Activated naive CD8-positive, alpha-beta T cell treated with anti-CD3 and anti-CD28 coated beads for 36 hours (primary cell): ENCODE results near the gene FAM107B. TPM values are rescaled to one million over a fixed set of nuclear protein-coding genes. Genes with fewer than 3 reads are reported as not detected.

ENCODE experiments used
- DNase-seq: peaks from one replicate; pipeline ENCODE4 v3.0.0; 2021
- H3K27ac Mint-ChIP-seq: one replicate; pipeline ENCODE4 v1.8.0; 2022; ENCODE audit warnings: mild to moderate bottlenecking, moderate library complexity, mixed read lengths
- H3K27me3 Mint-ChIP-seq: one replicate; pipeline ENCODE4 v1.8.0; 2022; ENCODE audit warnings: mild to moderate bottlenecking, mixed read lengths
- H3K36me3 Mint-ChIP-seq: one replicate; pipeline ENCODE4 v1.8.0; 2021; ENCODE audit warnings: mild to moderate bottlenecking, mixed read lengths
- H3K4me1 Mint-ChIP-seq: one replicate; pipeline ENCODE4 v1.8.0; 2021; ENCODE audit warnings: mixed read lengths
- H3K4me3 Mint-ChIP-seq: one replicate; pipeline ENCODE4 v1.8.0; 2022; ENCODE audit warnings: mild to moderate bottlenecking, moderate library complexity, mixed read lengths
- H3K9me3 Mint-ChIP-seq: one replicate; pipeline ENCODE4 v1.8.0; 2022; ENCODE audit warnings: mixed read lengths
- total RNA-seq, 2 experiments: library from RNA; stranded (reverse); gene quantifications; one replicate each; pipeline ENCODE4 v1.2.3, GENCODE V29; 2021

Gene FAM107B
- total RNA-seq, 2 experiments from 2014 or later: 195 to 203 TPM

- Mint-ChIP-seq H3K4me3 (no peak overlapping the region), H3K36me3 (peaks cover 19% of the 10 kb centered on the region), H3K4me1 (peaks cover 55% of the 10 kb centered on the region), H3K27me3 (peaks cover 4% of the 10 kb centered on the region), H3K27ac (no peak overlapping the region), H3K9me3 (peaks cover 10% of the 10 kb centered on the region)
- DNase-seq: no peak
Measured at GRCh38 chr10:14606633-14607032, 168.1 kb downstream of the FAM107B start.

GRCh38 chr10:14605231-14605925 lies 169.3 kb downstream of the FAM107B start:
- Mint-ChIP-seq H3K27ac (peak overlapping the region; percentile 97), H3K36me3 (peaks cover 29% of the 10 kb centered on the region), H3K4me1 (peaks cover 58% of the 10 kb centered on the region), H3K4me3 (peak overlapping the region; percentile 93), H3K27me3 (peaks cover 4% of the 10 kb centered on the region), H3K9me3 (peaks cover 10% of the 10 kb centered on the region)
- peak; percentile 51 for DNase-seq

GRCh38 chr10:14604181-14605142 lies 170.2 kb downstream of the FAM107B start:
- peak; percentile 77 for DNase-seq
- Mint-ChIP-seq H3K4me1 (peaks cover 68% of the 10 kb centered on the region), H3K27ac (peak overlapping the region; percentile 97), H3K27me3 (peaks cover 4% of the 10 kb centered on the region), H3K9me3 (peaks cover 10% of the 10 kb centered on the region), H3K4me3 (peak overlapping the region; percentile 93), H3K36me3 (peaks cover 38% of the 10 kb centered on the region)

- Mint-ChIP-seq H3K4me1 (peaks cover 72% of the 10 kb centered on the region), H3K27me3 (peaks cover 4% of the 10 kb centered on the region), H3K9me3 (peaks cover 10% of the 10 kb centered on the region), H3K27ac (peak overlapping the region; percentile 96), H3K36me3 (peaks cover 47% of the 10 kb centered on the region), H3K4me3 (peak overlapping the region; percentile 96)
- DNase-seq: peak; percentile 40
Measured at GRCh38 chr10:14603534-14604102, 171.1 kb downstream of the FAM107B start.

GRCh38 chr10:14602807-14603533 lies 171.7 kb downstream of the FAM107B start:
- Mint-ChIP-seq H3K4me1 (peaks cover 74% of the 10 kb centered on the region), H3K27me3 (peaks cover 4% of the 10 kb centered on the region), H3K4me3 (peak overlapping the region; percentile 96), H3K27ac (peak overlapping the region; percentile 96), H3K36me3 (peaks cover 53% of the 10 kb centered on the region), H3K9me3 (peaks cover 10% of the 10 kb centered on the region)
- DNase-seq: no peak

- H3K9me3 Mint-ChIP-seq: peaks cover 10% of the 10 kb centered on the region
- peaks cover 4% of the 10 kb centered on the region for H3K27me3 Mint-ChIP-seq
- peak; percentile 68 for DNase-seq
- peak overlapping the region; percentile 96 for H3K27ac Mint-ChIP-seq
- H3K4me3 Mint-ChIP-seq: peak overlapping the region; percentile 96
- peaks cover 73% of the 10 kb centered on the region for H3K4me1 Mint-ChIP-seq
- peaks cover 62% of the 10 kb centered on the region for H3K36me3 Mint-ChIP-seq
Measured at GRCh38 chr10:14601872-14602725, 172.6 kb downstream of the FAM107B start.

- DNase-seq: no peak
- Mint-ChIP-seq H3K27ac (peak overlapping the region; percentile 96), H3K27me3 (peaks cover 4% of the 10 kb centered on the region), H3K36me3 (peaks cover 70% of the 10 kb centered on the region), H3K9me3 (peaks cover 7% of the 10 kb centered on the region), H3K4me1 (peaks cover 73% of the 10 kb centered on the region), H3K4me3 (peak overlapping the region; percentile 96)
Measured at GRCh38 chr10:14601326-14601725, 173.4 kb downstream of the FAM107B start.

GRCh38 chr10:14600065-14600464 lies 174.6 kb downstream of the FAM107B start:
- Mint-ChIP-seq H3K4me1 (peaks cover 69% of the 10 kb centered on the region), H3K9me3 (peaks cover 3% of the 10 kb centered on the region), H3K27ac (peak overlapping the region; percentile 19), H3K27me3 (peaks cover 4% of the 10 kb centered on the region), H3K36me3 (peaks cover 81% of the 10 kb centered on the region), H3K4me3 (peak overlapping the region; percentile 7)
- DNase-seq: no peak

- H3K9me3 Mint-ChIP-seq: peaks cover 3% of the 10 kb centered on the region
- peaks cover 86% of the 10 kb centered on the region for H3K36me3 Mint-ChIP-seq
- H3K4me3 Mint-ChIP-seq: no peak overlapping the region
- H3K27me3 Mint-ChIP-seq: no peaks in the 10 kb centered on the region
- DNase-seq: no peak
- H3K27ac Mint-ChIP-seq: peak overlapping the region; percentile 52
- peaks cover 72% of the 10 kb centered on the region for H3K4me1 Mint-ChIP-seq
Measured at GRCh38 chr10:14598809-14599764, 175.6 kb downstream of the FAM107B start.

- Mint-ChIP-seq H3K9me3 (peaks cover 3% of the 10 kb centered on the region), H3K27me3 (no peaks in the 10 kb centered on the region), H3K4me1 (peaks cover 76% of the 10 kb centered on the region), H3K27ac (peak overlapping the region; percentile 74), H3K36me3 (peaks cover 81% of the 10 kb centered on the region), H3K4me3 (no peak overlapping the region)
- no peak for DNase-seq
Measured at GRCh38 chr10:14595526-14596182, 179.0 kb downstream of the FAM107B start.

GRCh38 chr10:14594878-14595525 lies 179.7 kb downstream of the FAM107B start:
- Mint-ChIP-seq H3K4me3 (no peak overlapping the region), H3K4me1 (peaks cover 78% of the 10 kb centered on the region), H3K9me3 (peaks cover 3% of the 10 kb centered on the region), H3K36me3 (peaks cover 84% of the 10 kb centered on the region), H3K27ac (no peak overlapping the region), H3K27me3 (no peaks in the 10 kb centered on the region)
- no peak for DNase-seq

- Mint-ChIP-seq H3K36me3 (peaks cover 77% of the 10 kb centered on the region), H3K27ac (no peak overlapping the region), H3K9me3 (peaks cover 3% of the 10 kb centered on the region), H3K4me3 (no peak overlapping the region), H3K27me3 (no peaks in the 10 kb centered on the region), H3K4me1 (peaks cover 78% of the 10 kb centered on the region)
- no peak for DNase-seq
Measured at GRCh38 chr10:14593806-14594205, 180.9 kb downstream of the FAM107B start.
